ENCODE measurements around the gene PPP2R5C. TPM values are rescaled to one million over a fixed set of nuclear protein-coding genes. Genes with fewer than 3 reads are reported as not detected.

Gene PPP2R5C
- total and polyA plus RNA-seq, 2 of the 4 experiments (the other 2 are of a cell fraction): 65.9 to 78.7 TPM

DNA sequence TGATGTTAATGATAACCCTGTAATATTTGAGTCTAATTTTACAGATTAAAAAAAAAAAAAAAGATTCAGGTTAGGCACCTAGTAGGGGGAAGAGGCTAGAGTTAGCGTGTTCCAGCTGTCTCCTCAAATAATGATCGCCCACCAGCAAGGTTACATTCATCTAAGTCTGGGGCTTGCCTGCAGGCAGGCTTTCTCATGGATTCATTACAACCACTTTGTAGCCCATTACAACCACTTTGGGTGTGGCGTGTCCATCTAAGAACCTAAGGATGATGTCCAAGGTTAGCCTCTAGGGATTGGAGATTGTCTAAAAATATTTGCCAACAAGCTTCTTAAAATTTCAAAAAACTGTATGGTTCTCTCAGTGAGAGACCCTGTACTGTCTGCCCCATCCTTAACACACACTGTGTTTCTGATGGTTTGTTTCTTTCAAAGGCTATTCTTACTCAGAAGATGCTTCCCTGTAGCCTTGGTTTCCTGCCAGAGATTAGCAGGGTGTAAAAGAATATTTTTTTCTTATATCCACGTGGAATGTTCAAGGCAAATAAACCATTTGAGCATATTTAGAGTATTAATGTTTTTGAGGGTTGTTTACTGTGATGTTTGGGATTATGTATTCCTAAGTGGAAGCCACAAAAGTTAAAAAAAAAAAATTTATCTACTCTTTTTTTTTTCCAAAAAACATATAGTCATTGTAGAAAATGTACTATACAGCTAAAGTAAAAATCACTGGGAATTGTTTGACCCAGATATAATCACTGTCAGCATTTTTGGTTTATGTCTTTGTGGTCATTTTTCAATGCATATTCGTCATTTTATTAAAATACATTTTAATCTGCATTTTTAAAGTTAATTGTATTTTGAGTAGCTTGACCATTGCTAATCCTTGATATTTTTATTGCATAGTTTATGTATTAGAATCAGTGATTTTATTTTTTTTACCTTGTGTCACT lies 204.5 kb downstream of the PPP2R5C start:
- Histone ChIP-seq H2BK15ac (ENCODE audit: low read depth, low read length) (no peak overlapping the region), H2BK120ac (ENCODE audit: low read depth, low read length) (peak overlapping the region; percentile 7; the same call in 1 of the 2 replicates), H3K4me2 (ENCODE audit: low read depth, low read length) (peak overlapping the region; percentile 100), H3K4ac (ENCODE audit: low read depth, low read length) (peak overlapping the region; percentile 76), H2AK9ac (replicated peaks; ENCODE audit: low read depth, low read length, poor library complexity) (peak overlapping the region; percentile 82), H2BK20ac (ENCODE audit: low read depth, low read length) (no peak overlapping the region), H2BK5ac (ENCODE audit: low read depth, low read length, poor library complexity, severe bottlenecking) (peak overlapping the region; percentile 84), H3K18ac (ENCODE audit: low read depth, low read length) (peak overlapping the region; percentile 20; the same call in 1 of the 2 replicates), H4K20me1 (ENCODE audit: insufficient read depth, low read length) (peaks cover 44% of the 10 kb centered on the region), H3K79me1 (ENCODE audit: low read depth in 1 of 2, low read length in 2 of 2) (peaks cover 0 to 53% of the 10 kb centered on the region in 2 experiments; a peak in 3 of 4 replicates), H3K23ac (ENCODE audit: low read depth, low read length) (peak overlapping the region; percentile 97), H2AFZ (replicated peaks; ENCODE audit: low read length, poor library complexity) (no peak overlapping the region), H3K9me1 (ENCODE audit: insufficient read depth, low read length) (peaks cover 16% of the 10 kb centered on the region), H3K36me3 (ENCODE audit: control insufficient read depth, insufficient read depth, low read length) (peaks cover 8% of the 10 kb centered on the region), H3K27me3 (ENCODE audit: control insufficient read depth, insufficient read depth, low read length) (no peaks in the 10 kb centered on the region), H2AK5ac (ENCODE audit: low read depth, low read length) (peak overlapping the region; percentile 67; the same call in 1 of the 2 replicates), H3K4me3 (ENCODE audit: insufficient read depth, low read depth, low read length) (peak overlapping the region; percentile 99), H3K4me1 (ENCODE audit: control insufficient read depth, insufficient read depth, low read length) (peaks cover 13% of the 10 kb centered on the region), H4K5ac (ENCODE audit: low read depth, low read length) (peak overlapping the region; percentile 72), H3K9me3 (ENCODE audit: control insufficient read depth, insufficient read depth, low read length) (no peaks in the 10 kb centered on the region), H3K27ac (ENCODE audit: insufficient read depth, low read length) (peak overlapping the region; percentile 50), H3K14ac (replicated peaks; ENCODE audit: low read depth, low read length) (peak overlapping the region; percentile 94), H3K9ac (ENCODE audit: low read depth, low read length) (peak overlapping the region; percentile 91), H3K56ac (ENCODE audit: extremely low read depth, insufficient read depth, low read length) (peak overlapping the region; percentile 37; the same call in 1 of the 2 replicates), H4K8ac (ENCODE audit: low read depth in 2 of 2, low read length in 2 of 2) (peak overlapping the region; percentile 23 to 52; a peak in 3 of 4 replicates), H4K91ac (ENCODE audit: insufficient read depth, low read depth, low read length) (0 out of 2 replicates have a peak overlapping the region, but pooled peaks have one; percentile 30)
- POLR2A ChIA-PET (ENCODE audit: unreplicated experiment): no interaction called here
- BruUV-seq (replicated peaks): TSS peak; percentile 28
- no peak for ATAC-seq (ENCODE audit: low read depth)
- CTCF ChIA-PET: no interaction called here
- intact Hi-C loops (cut with micrococcal nuclease): no loop called here
- no CpG with 5 or more reads among the region's 5 CpGs for WGBS, 2 experiments (ENCODE audit: extremely low coverage in 2 of 2, insufficient read length in 1 of 2)
- DNase-seq: no peak
- TF ChIP-seq, protein P1, sequence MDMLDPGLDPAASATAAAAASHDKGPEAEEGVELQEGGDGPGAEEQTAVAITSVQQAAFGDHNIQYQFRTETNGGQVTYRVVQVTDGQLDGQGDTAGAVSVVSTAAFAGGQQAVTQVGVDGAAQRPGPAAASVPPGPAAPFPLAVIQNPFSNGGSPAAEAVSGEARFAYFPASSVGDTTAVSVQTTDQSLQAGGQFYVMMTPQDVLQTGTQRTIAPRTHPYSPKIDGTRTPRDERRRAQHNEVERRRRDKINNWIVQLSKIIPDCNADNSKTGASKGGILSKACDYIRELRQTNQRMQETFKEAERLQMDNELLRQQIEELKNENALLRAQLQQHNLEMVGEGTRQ (IDR thresholded peaks at IDR 0.05; ENCODE audit: low read depth, low read length): no peak
- no peak for TF ChIP-seq CHD1 (IDR thresholded peaks at IDR 0.05; ENCODE audit: low read depth, low read length)
- TF ChIP-seq MAFK (IDR thresholded peaks at IDR 0.05; ENCODE audit: low read depth, low read length): peak; percentile 93
- no peak for TF ChIP-seq RFX5 (IDR thresholded peaks at IDR 0.05; ENCODE audit: low read depth, low read length)
- TF ChIP-seq CEBPB (IDR thresholded peaks at IDR 0.05; ENCODE audit: low read depth, low read length): no peak
- TF ChIP-seq, protein P2, sequence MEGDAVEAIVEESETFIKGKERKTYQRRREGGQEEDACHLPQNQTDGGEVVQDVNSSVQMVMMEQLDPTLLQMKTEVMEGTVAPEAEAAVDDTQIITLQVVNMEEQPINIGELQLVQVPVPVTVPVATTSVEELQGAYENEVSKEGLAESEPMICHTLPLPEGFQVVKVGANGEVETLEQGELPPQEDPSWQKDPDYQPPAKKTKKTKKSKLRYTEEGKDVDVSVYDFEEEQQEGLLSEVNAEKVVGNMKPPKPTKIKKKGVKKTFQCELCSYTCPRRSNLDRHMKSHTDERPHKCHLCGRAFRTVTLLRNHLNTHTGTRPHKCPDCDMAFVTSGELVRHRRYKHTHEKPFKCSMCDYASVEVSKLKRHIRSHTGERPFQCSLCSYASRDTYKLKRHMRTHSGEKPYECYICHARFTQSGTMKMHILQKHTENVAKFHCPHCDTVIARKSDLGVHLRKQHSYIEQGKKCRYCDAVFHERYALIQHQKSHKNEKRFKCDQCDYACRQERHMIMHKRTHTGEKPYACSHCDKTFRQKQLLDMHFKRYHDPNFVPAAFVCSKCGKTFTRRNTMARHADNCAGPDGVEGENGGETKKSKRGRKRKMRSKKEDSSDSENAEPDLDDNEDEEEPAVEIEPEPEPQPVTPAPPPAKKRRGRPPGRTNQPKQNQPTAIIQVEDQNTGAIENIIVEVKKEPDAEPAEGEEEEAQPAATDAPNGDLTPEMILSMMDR (conservative IDR thresholded peaks at IDR 0.05; ENCODE audit: low read depth, low read length): no peak
- in situ Hi-C loops (cut with MboI; ENCODE audit: low sequenced_read_pairs): loop anchor here (25.0 kb wide), 1 partner anchor 346 kb away; the partner anchor contains the start of genes MOK and ZNF839
- dilution Hi-C loops (cut with HindIII; ENCODE audit: low sequenced_read_pairs, unreplicated experiment): no loop called here
